ENCODE measurements around the gene PTPRM. TPM values are rescaled to one million over a fixed set of nuclear protein-coding genes. Genes with fewer than 3 reads are reported as not detected.

Gene PTPRM
- total RNA-seq, 1 donor from 2014 or later = 10.7 TPM

DNA sequence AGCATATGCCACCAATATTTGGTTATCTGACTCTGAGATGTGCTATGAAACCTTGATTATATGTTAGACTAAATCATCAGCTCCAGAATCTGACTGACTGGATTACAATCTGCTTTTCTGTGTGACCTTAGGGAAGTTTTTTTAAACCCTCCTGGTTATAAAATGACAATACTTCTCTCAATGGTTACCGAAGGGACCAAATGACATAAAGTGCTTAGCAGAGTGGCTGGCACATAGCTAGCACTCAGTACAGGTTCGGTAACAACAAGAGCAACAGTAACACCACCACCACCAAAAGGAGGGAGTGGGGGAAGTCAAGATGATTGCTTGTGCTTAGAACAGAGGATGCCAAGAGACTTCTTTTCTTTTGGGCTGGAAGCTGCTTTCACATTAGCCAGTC lies 306.2 kb downstream of the PTPRM start:
- no peaks in the 10 kb centered on the region for H3K36me3 Mint-ChIP-seq (ENCODE audit: low read depth)
- no peak overlapping the region for H3K27ac Mint-ChIP-seq
- peaks cover under 1% of the 10 kb centered on the region for H3K9me3 Mint-ChIP-seq
- no peaks in the 10 kb centered on the region for H3K4me1 Mint-ChIP-seq (ENCODE audit: low read depth)
- intact Hi-C loops (cut with micrococcal nuclease) = no loop called here
- H3K4me3 Mint-ChIP-seq = no peak overlapping the region
- no peak for DNase-seq (ENCODE audit: low spot score)
- peaks cover 3% of the 10 kb centered on the region for H3K27me3 Mint-ChIP-seq (ENCODE audit: insufficient read depth)

DNA sequence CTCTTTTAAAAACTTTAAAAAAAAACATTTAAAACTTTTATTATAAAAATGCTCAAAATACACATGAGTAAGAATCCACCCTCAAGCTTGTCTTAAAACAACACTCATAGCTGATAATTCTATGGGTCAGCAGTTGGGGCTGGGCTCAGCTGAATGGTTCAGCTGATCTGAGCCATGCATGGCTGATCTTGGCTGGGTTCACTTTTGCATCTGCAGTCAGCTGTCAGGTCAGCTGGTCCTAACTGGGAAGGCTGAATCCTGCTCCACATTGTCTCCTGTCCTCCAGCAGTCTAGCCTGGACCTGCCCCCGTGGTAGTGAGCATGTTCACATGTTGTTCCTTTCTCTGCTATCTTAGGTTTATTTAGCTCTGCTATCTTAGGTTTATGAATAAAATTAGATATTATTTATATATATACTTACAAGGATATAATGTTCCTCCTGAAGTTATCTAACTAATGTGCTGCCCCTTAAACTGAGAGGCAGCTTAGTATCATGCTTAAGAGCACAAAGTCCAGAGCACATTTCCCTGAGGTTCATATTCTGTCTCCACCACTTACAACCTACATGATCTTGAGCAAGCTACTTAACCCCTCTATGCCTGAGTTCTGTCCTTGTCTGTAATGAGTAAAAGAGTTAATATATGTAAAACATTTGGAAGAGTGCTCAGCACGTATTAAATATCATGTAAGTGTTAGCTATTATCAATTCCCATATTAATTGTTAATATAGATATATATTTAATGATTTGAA lies 309.4 kb downstream of the PTPRM start:
- Mint-ChIP-seq H3K36me3 (ENCODE audit: low read depth) (no peaks in the 10 kb centered on the region), H3K4me3 (no peak overlapping the region), H3K27me3 (ENCODE audit: insufficient read depth) (peaks cover 3% of the 10 kb centered on the region), H3K9me3 (no peaks in the 10 kb centered on the region), H3K27ac (no peak overlapping the region), H3K4me1 (ENCODE audit: low read depth) (no peaks in the 10 kb centered on the region)
- intact Hi-C loops (cut with micrococcal nuclease) = no loop called here
- DNase-seq (ENCODE audit: low spot score) = no peak

DNA sequence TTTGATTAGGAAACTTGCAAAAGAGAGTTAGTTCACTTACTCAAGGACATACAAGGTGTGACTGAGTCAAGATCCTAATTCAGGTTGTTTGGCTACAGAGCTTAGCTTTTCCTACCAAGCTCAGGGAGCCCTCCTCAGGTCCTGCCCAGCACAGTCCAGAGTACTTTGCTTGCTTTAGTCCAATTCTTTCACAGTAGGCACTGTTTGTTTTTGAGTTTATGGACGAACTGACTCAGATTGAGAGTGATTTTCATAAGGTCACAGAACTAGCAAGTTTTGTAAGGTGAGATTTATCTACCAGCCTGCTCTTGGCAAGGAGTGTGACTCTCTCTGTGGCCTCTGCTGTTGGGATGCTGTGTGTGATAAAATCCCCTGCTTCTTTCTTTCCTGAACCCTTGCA lies 310.5 kb downstream of the PTPRM start:
- no peaks in the 10 kb centered on the region for H3K4me1 Mint-ChIP-seq (ENCODE audit: low read depth)
- H3K9me3 Mint-ChIP-seq = no peaks in the 10 kb centered on the region
- no peak overlapping the region for H3K27ac Mint-ChIP-seq
- peaks cover 2% of the 10 kb centered on the region for H3K27me3 Mint-ChIP-seq (ENCODE audit: insufficient read depth)
- H3K4me3 Mint-ChIP-seq = no peak overlapping the region
- intact Hi-C loops (cut with micrococcal nuclease) = no loop called here
- H3K36me3 Mint-ChIP-seq (ENCODE audit: low read depth) = no peaks in the 10 kb centered on the region
- no peak for DNase-seq (ENCODE audit: low spot score)

DNA sequence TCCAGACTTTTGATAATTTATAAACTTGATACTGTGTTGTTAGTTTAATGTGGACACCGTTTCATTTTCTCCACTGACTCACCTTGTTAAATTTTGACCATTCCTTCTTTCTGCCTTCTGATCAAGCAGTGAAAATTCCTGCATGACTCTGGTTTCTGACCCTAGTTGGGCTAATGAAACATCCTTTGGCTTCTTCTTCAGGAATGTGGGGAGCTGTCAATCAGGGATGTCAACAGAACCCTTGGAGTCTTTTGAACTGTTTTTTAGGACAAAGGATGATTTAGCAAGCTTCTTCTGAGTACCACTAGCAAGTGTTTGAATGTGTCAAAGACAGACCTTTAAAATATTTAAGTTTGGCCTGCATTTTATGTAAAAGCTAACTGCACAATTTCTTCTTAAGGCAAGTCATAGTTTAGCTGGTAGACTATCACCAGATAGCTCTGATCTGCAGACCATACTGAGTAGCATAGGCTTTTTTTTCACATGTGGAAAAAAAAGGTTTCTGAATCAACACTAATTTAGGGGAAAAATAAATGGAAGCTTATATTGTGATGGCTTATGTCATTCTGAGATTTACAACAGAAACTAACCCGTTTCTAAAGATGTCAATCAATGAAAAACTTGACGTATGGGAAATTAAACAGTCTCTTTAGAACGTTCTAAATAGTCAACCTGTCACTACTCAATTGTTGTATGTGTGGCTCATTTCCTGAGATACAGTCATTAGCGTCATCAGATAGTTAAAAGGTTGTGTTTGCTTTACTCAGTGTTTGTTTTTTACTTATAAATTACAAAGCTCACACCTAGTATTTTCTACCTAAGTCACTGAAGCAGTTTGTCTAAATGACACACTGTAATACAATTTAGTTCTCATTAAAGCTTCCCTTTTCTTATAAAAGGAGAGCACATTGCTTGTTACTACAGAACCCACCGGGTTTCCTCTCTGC lies 311.4 kb downstream of the PTPRM start:
- no peaks in the 10 kb centered on the region for H3K4me1 Mint-ChIP-seq (ENCODE audit: low read depth)
- H3K4me3 Mint-ChIP-seq = no peak overlapping the region
- no peaks in the 10 kb centered on the region for H3K36me3 Mint-ChIP-seq (ENCODE audit: low read depth)
- no peaks in the 10 kb centered on the region for H3K9me3 Mint-ChIP-seq
- intact Hi-C loops (cut with micrococcal nuclease) = no loop called here
- DNase-seq (ENCODE audit: low spot score) = no peak
- H3K27ac Mint-ChIP-seq = no peak overlapping the region
- H3K27me3 Mint-ChIP-seq (ENCODE audit: insufficient read depth) = peaks cover 2% of the 10 kb centered on the region

DNA sequence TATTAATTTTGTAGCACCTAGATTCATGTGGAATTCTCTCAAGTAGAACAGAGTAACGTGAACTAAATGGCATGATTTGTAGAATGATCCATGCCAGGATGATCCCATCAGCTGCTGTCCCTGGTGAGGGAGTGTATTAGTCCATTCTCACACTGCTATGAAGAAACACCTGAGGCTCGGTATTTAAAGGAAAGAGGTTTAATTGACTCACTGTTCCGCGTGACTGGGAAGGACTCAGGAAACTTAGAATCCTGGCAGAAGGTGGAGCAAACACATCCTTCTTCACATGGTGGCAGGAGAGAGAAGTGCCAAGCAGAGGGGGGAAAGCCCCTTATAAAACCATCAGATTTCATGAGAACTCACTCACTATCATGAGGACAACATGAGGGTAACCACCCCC lies 312.6 kb downstream of the PTPRM start:
- H3K4me3 Mint-ChIP-seq = no peak overlapping the region
- DNase-seq (ENCODE audit: low spot score) = no peak
- intact Hi-C loops (cut with micrococcal nuclease) = loop anchor here (10.0 kb wide), 1 partner anchor 55 kb away; no protein-coding TSS in a partner anchor
- no peaks in the 10 kb centered on the region for H3K9me3 Mint-ChIP-seq
- H3K4me1 Mint-ChIP-seq (ENCODE audit: low read depth) = no peaks in the 10 kb centered on the region
- no peak overlapping the region for H3K27ac Mint-ChIP-seq
- H3K27me3 Mint-ChIP-seq (ENCODE audit: insufficient read depth) = no peaks in the 10 kb centered on the region
- H3K36me3 Mint-ChIP-seq (ENCODE audit: low read depth) = no peaks in the 10 kb centered on the region

DNA sequence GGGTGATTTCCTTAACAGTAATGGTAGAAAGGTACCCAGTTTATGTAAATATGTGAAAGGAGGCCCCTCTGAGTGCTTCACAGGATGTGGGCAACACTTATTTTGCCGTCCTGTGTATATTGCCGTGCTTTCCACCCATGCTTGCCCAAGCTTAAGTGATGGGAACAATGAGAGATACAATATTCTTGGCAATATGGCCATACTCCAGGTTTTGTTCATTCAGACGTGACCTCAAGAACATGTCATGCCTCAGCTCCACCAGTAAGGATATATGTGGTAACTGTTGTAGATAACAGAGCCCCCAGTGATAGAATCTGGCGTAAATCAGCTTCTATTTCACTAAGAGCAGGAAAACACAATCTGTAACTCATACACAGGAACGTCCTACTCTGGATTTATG lies 318.7 kb downstream of the PTPRM start:
- Mint-ChIP-seq H3K27ac (no peak overlapping the region), H3K4me1 (ENCODE audit: low read depth) (no peaks in the 10 kb centered on the region), H3K4me3 (no peak overlapping the region), H3K27me3 (ENCODE audit: insufficient read depth) (no peaks in the 10 kb centered on the region), H3K36me3 (ENCODE audit: low read depth) (no peaks in the 10 kb centered on the region), H3K9me3 (no peaks in the 10 kb centered on the region)
- no peak for DNase-seq (ENCODE audit: low spot score)
- intact Hi-C loops (cut with micrococcal nuclease) = loop anchor here (10.0 kb wide), 1 partner anchor 61 kb away; no protein-coding TSS in a partner anchor

DNA sequence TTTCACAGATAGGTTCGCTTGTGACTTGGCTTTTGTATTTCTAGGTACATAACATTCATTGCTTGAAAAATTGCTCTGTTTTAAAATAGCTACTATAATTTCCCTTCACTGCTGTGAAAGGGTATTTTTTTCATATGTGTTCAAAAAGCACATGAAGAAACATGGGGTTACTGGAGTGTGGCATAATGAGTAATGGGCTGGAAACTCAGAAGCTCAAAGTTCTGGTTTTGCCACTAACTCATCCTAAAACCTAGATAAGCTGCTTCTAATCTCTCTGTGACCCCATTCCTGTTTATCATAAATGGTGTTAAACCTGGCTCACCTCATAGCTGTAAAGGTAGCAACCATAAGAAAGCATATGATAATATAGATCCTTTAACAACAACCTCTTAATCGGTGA lies 319.3 kb downstream of the PTPRM start:
- Mint-ChIP-seq H3K9me3 (no peaks in the 10 kb centered on the region), H3K4me3 (no peak overlapping the region), H3K4me1 (ENCODE audit: low read depth) (no peaks in the 10 kb centered on the region), H3K27ac (no peak overlapping the region), H3K36me3 (ENCODE audit: low read depth) (no peaks in the 10 kb centered on the region), H3K27me3 (ENCODE audit: insufficient read depth) (no peaks in the 10 kb centered on the region)
- no peak for DNase-seq (ENCODE audit: low spot score)
- intact Hi-C loops (cut with micrococcal nuclease) = loop anchor here (10.0 kb wide), 1 partner anchor 62 kb away; no protein-coding TSS in a partner anchor

DNA sequence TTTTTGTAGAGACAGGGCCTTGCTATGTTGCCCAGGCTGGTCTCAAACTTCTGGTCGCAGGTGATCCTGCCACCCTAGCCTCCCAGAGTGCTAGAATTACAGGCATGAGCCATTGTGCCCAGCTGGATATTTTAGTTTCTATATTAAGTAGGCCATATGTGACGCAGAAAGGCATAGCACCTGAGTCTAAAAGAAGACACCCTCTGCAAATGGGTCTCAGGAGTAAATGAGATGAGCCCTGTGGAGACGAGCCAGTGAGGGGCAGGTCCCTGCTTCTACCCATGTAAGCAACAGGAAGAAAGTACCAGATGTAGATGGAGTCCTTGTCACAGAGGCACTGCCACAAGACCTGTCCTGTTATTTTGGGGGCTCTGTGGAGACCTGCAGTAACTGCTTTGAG lies 322.4 kb downstream of the PTPRM start:
- intact Hi-C loops (cut with micrococcal nuclease) = loop anchor here (10.0 kb wide), 1 partner anchor 65 kb away; no protein-coding TSS in a partner anchor
- H3K27ac Mint-ChIP-seq = no peak overlapping the region

DNA sequence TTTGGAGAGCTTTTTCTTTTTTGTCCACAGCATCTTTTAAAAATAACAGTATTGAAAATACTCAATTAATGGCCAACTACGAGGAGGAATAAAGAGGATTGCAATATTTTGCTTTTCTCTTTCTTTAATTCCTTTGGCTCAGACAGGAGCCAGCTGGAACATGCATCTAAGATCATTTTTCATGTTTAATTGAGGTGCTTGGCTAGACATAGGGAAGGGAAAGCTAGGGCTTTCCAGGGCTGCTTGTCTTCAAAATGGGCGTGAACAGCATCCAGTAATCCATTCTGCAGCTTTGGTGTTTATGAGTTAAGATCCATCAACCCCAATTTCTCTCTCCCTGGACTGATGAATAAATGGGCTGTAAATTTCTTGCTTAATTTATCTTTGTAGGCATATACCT lies 323.0 kb downstream of the PTPRM start:
- H3K4me3 Mint-ChIP-seq = no peak overlapping the region
- H3K27ac Mint-ChIP-seq = no peak overlapping the region
- no peaks in the 10 kb centered on the region for H3K9me3 Mint-ChIP-seq
- no peaks in the 10 kb centered on the region for H3K36me3 Mint-ChIP-seq (ENCODE audit: low read depth)
- no peaks in the 10 kb centered on the region for H3K4me1 Mint-ChIP-seq (ENCODE audit: low read depth)
- H3K27me3 Mint-ChIP-seq (ENCODE audit: insufficient read depth) = no peaks in the 10 kb centered on the region
- intact Hi-C loops (cut with micrococcal nuclease) = no loop called here
- no peak for DNase-seq (ENCODE audit: low spot score)

More for the DNA sequence above, 322.4 kb downstream of the PTPRM start:
- Mint-ChIP-seq H3K4me3 (no peak overlapping the region), H3K36me3 (ENCODE audit: low read depth) (no peaks in the 10 kb centered on the region), H3K4me1 (ENCODE audit: low read depth) (no peaks in the 10 kb centered on the region), H3K27me3 (ENCODE audit: insufficient read depth) (no peaks in the 10 kb centered on the region), H3K9me3 (no peaks in the 10 kb centered on the region)
- DNase-seq (ENCODE audit: low spot score) = no peak

DNA sequence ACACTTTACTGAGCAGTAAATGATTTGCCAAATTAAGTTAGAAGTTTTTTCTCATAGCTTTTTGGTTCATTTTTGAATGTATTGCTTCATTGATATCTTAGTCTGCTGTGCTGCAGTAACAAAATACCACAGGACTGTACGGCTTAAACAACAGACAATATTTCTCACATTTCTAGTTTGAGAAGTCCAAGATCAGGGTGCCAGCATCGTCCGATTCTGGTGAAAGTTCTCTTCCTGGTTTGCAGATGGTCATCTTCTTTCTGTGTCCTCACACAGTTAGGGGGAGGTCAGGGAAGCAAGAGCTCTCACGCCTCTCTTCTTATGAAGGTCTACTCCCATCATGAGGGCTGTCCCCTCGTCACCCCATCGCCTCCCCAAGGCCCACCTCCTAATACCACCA lies 325.4 kb downstream of the PTPRM start:
- Mint-ChIP-seq H3K36me3 (ENCODE audit: low read depth) (no peaks in the 10 kb centered on the region), H3K27ac (no peak overlapping the region), H3K9me3 (no peaks in the 10 kb centered on the region), H3K4me3 (no peak overlapping the region), H3K27me3 (ENCODE audit: insufficient read depth) (no peaks in the 10 kb centered on the region), H3K4me1 (ENCODE audit: low read depth) (no peaks in the 10 kb centered on the region)
- intact Hi-C loops (cut with micrococcal nuclease) = no loop called here
- DNase-seq (ENCODE audit: low spot score) = no peak

DNA sequence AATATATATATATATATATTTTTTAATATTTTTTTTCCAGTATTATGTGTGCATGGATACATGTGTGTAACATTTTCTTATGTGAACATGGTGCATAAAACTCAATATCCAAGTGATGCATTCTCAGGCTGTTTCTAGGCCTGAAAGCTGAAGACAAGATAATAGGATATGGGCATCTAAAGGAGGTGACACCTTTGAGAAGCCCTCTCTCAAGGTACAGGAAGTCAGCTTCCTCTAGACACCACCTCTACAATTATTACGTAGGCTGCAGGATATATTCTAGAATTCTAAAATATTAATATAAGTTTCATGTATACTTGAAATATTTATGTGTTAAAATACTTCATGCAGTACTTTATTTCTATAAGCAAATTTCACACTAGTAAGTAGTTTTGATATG lies 327.5 kb downstream of the PTPRM start:
- no peak for DNase-seq (ENCODE audit: low spot score)
- H3K36me3 Mint-ChIP-seq (ENCODE audit: low read depth) = no peaks in the 10 kb centered on the region
- H3K4me3 Mint-ChIP-seq = no peak overlapping the region
- no peaks in the 10 kb centered on the region for H3K27me3 Mint-ChIP-seq (ENCODE audit: insufficient read depth)
- H3K9me3 Mint-ChIP-seq = no peaks in the 10 kb centered on the region
- no peaks in the 10 kb centered on the region for H3K4me1 Mint-ChIP-seq (ENCODE audit: low read depth)
- H3K27ac Mint-ChIP-seq = no peak overlapping the region
- intact Hi-C loops (cut with micrococcal nuclease) = no loop called here

DNA sequence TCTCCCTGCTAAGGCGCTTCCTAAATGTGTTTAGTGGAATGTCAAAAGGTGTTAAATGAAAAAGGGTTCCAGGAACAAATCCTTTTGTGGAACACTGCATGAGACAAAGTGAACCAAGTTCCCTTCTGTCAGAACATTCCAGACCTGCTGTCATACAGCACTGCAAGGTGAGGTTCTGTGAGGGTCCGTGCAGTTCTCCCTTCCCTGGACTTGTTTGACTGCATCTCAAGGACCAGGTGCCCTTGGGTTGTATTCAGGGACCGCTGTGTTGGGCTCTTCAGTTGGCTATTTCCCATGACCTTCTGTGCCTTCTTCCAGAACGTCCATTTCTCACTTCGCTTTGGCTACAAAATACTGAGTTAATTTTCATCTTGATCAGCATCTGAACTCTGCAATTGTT lies 328.2 kb downstream of the PTPRM start:
- intact Hi-C loops (cut with micrococcal nuclease) = no loop called here
- no peaks in the 10 kb centered on the region for H3K4me1 Mint-ChIP-seq (ENCODE audit: low read depth)
- H3K27me3 Mint-ChIP-seq (ENCODE audit: insufficient read depth) = no peaks in the 10 kb centered on the region
- H3K36me3 Mint-ChIP-seq (ENCODE audit: low read depth) = no peaks in the 10 kb centered on the region
- no peaks in the 10 kb centered on the region for H3K9me3 Mint-ChIP-seq
- DNase-seq (ENCODE audit: low spot score) = no peak
- H3K27ac Mint-ChIP-seq = no peak overlapping the region
- no peak overlapping the region for H3K4me3 Mint-ChIP-seq

DNA sequence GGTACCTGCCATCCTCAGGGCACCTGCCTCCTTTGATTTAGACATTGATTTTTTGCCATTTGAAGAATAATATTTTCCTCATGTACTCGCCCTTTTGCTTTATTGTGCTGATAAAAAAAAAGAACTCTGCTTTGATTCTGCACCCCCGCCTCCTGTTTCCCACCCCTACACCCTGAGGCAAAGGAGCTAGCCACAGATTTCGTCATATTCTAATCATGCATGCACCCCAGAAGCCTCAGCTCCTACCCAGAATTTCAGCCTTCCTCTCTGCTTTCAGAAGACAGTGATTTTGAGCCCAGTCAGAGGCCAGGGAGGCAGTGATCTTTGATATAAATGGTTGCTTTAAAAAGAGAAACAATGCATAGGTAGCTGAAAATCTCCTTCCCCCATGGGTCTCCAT lies 329.0 kb downstream of the PTPRM start:
- intact Hi-C loops (cut with micrococcal nuclease) = no loop called here
- Mint-ChIP-seq H3K27ac (no peak overlapping the region), H3K4me3 (no peak overlapping the region), H3K4me1 (ENCODE audit: low read depth) (no peaks in the 10 kb centered on the region), H3K9me3 (no peaks in the 10 kb centered on the region), H3K36me3 (ENCODE audit: low read depth) (no peaks in the 10 kb centered on the region), H3K27me3 (ENCODE audit: insufficient read depth) (no peaks in the 10 kb centered on the region)
- DNase-seq (ENCODE audit: low spot score) = no peak

Data from activated T-helper 1 cell treated with anti-CD3 and anti-CD28 coated beads, Interleukin-12 subunit alpha, Interleukin-12 subunit beta, Interleukin-2, Interleukin-4 antibody, amounts not matched to agents 30 ng/mL and 10 ng/mL and 1 ng/mL, durations not matched to agents 14 hours and 24 hours and 36 hours (primary cell).